SK-N-SH (cell line): ENCODE measurements around the gene C11orf54.

ENCODE experiments used
- JUND ChIP-seq: IDR thresholded peaks from 2 replicates; pipeline ENCODE4 v1.4.0; 2012
- TF ChIP-seq, protein P1 (sequence below): fragments of 200-600 bp; sonication (generic); IDR thresholded peaks from 2 replicates; pipeline ENCODE4 v1.6.1; 2017; ENCODE audit warnings: antibody characterized with exemption, mild to moderate bottlenecking, moderate library complexity

DNA sequence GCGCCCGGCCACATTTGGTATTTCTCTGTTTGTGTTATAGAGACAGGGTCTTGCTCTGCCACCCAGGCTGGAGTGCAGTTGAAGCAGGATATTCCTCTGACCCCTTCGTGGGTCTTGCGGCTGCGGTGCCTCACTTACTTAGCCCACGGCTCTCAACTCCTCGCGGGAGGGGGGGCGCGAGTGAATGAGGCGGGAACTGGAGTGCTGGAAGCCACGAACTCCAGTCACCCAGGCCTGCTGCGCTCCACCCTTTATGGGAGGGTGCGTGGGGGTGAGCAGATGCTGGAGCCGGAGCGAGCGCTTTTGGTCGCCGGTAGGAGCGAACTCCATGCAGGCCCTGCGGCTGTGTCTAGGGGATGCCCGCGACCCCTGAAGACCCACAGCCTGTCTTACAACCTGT lies 1.8 kb downstream of the C11orf54 start:
- TF ChIP-seq JUND: no peak
- TF ChIP-seq, protein P1, sequence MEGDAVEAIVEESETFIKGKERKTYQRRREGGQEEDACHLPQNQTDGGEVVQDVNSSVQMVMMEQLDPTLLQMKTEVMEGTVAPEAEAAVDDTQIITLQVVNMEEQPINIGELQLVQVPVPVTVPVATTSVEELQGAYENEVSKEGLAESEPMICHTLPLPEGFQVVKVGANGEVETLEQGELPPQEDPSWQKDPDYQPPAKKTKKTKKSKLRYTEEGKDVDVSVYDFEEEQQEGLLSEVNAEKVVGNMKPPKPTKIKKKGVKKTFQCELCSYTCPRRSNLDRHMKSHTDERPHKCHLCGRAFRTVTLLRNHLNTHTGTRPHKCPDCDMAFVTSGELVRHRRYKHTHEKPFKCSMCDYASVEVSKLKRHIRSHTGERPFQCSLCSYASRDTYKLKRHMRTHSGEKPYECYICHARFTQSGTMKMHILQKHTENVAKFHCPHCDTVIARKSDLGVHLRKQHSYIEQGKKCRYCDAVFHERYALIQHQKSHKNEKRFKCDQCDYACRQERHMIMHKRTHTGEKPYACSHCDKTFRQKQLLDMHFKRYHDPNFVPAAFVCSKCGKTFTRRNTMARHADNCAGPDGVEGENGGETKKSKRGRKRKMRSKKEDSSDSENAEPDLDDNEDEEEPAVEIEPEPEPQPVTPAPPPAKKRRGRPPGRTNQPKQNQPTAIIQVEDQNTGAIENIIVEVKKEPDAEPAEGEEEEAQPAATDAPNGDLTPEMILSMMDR: no peak
